AG04450 (cell line): ENCODE results near the gene KLC1. TPM values are rescaled to one million over a fixed set of nuclear protein-coding genes. Genes with fewer than 3 reads are reported as not detected.
A peak's percentile ranks its signal among the peaks of the same experiment; 100 is the strongest.
"Not testable (repeated sequence)": the region's sequence is repeated elsewhere in the genome, so short reads cannot be mapped to it uniquely, and the experiment has no call there.

Source experiments
- CTCF ChIA-PET: fragments of 300-600, 350-600 bp; formaldehyde crosslinking; extraction: SDS; loops from one replicate; lab custom pipeline; 2022; ENCODE audit warnings: antibody characterized with exemption, inconsistent platforms; lab: Charles Lee
- POLR2A ChIA-PET: fragments of 350-600 bp; formaldehyde crosslinking; extraction: SDS; loops from one replicate; lab custom pipeline; 2021; ENCODE audit warnings: antibody characterized with exemption, inconsistent platforms; lab: Yijun Ruan, JAX
- DNase-seq: peaks from one replicate; pipeline ENCODE4 v3.0.0-alpha.2; 2011; ENCODE audit warnings: low read depth, low spot score
- H3K27ac ChIP-seq: one replicate; pipeline ENCODE4 v1.5.1; 2012; ENCODE audit warnings: low read depth, low read length, control low read depth
- H3K27me3 ChIP-seq: one replicate; pipeline ENCODE4 v1.6.0; 2012; ENCODE audit warnings: low read length; ENCODE audit not compliant: control insufficient read depth, insufficient read depth
- H3K4me3 ChIP-seq: 2 replicates; pipeline ENCODE4 v1.5.1; 2011; ENCODE audit warnings: mild to moderate bottlenecking, low read depth, low read length, control low read depth
- H3K9me3 ChIP-seq: 2 replicates; pipeline ENCODE4 v1.5.1; 2012; ENCODE audit warnings: low read length; ENCODE audit not compliant: control insufficient read depth, insufficient read depth
- polyA plus RNA-seq: library from polyadenylated mRNA; depleted of rRNA; stranded (reverse); fragments of >200 nt; gene quantifications from 2 replicates; pipeline ENCODE4 v1.2.3, GENCODE V29; 2011
- TF ChIP-seq, protein P1 (sequence below): IDR thresholded peaks from 2 replicates; pipeline ENCODE4 v1.5.1; 2011; ENCODE audit warnings: low read depth, low read length, control low read depth, inconsistent platforms

KLC1 gene
- polyA plus RNA-seq, 1 experiment: 160 TPM

DNA sequence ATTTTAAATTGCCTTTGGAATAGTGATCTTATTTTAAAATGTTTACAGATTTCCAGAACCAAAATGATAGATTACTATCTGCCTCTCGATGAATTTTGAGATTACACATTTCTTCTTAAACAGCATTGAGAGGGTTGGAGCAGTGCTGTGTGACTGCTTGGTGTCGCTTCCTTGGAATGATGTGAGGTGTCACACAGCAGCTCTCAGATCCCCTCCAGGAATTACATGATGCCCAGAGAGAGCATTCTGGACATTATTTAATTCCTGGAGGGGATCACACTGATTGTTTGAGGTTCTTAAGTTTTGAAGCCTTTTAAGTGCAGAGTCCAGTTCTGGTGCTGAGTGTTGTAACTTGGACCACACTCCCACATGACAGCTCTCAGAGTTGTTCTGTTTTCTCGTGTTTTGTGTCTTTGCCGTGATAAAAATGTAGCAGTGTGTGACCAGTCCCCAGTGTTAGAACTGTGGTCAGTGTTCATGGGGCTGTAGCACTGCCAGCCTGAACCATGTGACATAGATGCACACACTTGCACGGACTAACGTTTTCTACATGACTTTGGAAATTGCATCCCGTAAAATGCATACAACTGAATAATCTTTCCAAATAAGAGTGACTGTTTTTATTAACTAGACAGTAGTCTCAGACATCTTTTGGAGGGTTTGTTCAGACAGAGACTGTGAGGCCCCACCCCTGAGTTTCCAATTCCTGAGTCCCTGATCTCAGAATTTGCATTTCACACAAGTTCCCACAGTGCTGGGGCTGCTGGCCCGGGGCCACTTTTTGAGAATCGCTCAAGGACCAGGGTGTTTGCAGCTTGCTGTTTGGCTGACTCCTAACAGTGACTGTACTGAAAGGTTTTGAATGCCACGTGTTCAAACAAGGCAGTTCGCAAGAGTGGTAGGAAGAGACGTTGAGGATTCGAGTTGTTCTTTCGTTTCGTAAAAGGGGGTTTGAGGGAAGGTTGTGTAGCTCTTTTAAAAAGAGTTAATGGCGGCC lies 60.2 kb downstream of the KLC1 start:
- Histone ChIP-seq H3K4me3 (no peak overlapping the region), H3K27me3 (no peaks in the 10 kb centered on the region), H3K27ac (no peak overlapping the region), H3K9me3 (no peaks in the 10 kb centered on the region; the same call in 1 of the 2 replicates)
- POLR2A ChIA-PET: no interaction called here
- CTCF ChIA-PET: no interaction called here
- TF ChIP-seq, protein P1, sequence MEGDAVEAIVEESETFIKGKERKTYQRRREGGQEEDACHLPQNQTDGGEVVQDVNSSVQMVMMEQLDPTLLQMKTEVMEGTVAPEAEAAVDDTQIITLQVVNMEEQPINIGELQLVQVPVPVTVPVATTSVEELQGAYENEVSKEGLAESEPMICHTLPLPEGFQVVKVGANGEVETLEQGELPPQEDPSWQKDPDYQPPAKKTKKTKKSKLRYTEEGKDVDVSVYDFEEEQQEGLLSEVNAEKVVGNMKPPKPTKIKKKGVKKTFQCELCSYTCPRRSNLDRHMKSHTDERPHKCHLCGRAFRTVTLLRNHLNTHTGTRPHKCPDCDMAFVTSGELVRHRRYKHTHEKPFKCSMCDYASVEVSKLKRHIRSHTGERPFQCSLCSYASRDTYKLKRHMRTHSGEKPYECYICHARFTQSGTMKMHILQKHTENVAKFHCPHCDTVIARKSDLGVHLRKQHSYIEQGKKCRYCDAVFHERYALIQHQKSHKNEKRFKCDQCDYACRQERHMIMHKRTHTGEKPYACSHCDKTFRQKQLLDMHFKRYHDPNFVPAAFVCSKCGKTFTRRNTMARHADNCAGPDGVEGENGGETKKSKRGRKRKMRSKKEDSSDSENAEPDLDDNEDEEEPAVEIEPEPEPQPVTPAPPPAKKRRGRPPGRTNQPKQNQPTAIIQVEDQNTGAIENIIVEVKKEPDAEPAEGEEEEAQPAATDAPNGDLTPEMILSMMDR: no peak
- no peak for DNase-seq

DNA sequence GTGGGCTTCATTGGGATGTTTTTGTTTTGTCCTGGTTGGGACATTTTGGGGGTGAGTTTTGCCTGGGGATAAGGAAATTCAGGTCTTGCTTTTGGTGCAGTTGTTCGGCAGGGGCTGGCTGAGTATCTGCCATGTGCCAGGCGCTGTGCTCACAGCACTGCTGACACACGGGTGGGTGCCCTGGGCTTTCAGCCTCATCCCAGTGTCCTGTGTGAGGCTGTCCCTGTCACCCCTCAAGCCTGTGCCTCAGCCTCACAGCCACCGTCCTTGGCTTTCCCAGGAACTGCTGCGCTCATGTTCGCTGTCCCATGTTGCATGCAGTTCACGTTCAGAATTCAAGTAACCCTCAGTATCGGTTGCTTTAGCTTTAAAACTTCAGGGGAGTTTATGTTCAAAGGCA lies 61.3 kb downstream of the KLC1 start:
- DNase-seq: no peak
- Histone ChIP-seq H3K27me3 (no peaks in the 10 kb centered on the region), H3K9me3 (no peaks in the 10 kb centered on the region; the same call in 1 of the 2 replicates), H3K4me3 (no peak overlapping the region), H3K27ac (peak overlapping the region; percentile 2)
- ChIA-PET CTCF (no interaction called here), POLR2A (interaction anchor here (0.6 to 0.7 kb wide), 2 partner anchors 8 to 26 kb away, joined by 3 to 7 read pairs; no protein-coding TSS in a partner anchor)
- TF ChIP-seq, protein P1: no peak

DNA sequence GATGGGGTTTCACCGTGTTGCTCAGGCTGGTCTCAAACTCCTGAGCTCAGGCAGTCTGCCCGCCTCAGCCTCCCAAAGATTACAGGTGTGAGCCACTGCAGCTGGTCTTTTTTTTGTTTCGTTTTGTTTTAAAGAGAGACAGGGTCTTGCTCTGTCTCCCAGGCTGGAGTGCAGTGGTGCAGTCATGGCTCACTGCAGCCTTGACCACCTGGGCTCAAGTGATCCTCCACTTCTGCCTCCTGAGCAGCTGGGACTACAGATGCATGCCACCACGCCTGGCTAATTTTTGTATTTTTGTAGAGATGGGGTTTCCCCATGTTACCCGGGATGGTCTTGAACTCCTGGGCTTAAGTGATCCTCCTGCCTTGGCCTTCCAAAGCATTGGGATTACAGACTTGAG lies 62.6 kb downstream of the KLC1 start:
- CTCF ChIA-PET, H3K9me3 ChIP-seq: not testable (repeated sequence)
- POLR2A ChIA-PET: interaction anchor here (0.7 kb wide), 1 partner anchor 22 kb away, joined by 9 read pairs; no protein-coding TSS in a partner anchor

DNA sequence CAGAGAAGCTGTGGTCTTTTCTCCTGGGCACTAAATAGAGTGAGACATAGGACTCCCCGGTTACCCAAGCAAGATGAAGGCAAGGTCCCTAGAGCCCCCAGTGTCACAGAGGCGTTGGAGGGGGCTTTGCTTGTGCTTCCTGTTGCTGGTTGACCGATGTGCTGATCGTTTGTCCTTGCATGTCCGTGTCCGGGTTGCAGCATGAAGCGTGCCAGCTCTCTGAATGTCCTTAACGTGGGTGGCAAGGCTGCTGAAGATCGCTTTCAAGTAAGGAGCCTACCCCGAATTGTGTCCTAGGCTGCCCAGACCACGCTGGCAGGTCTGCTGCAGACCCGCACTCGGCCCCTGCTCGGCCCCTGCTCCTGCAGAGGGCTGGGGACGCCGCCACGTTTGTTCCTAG lies 63.1 kb downstream of the KLC1 start:
- POLR2A ChIA-PET: no interaction called here

More for the DNA sequence above, 62.6 kb downstream of the KLC1 start:
- DNase-seq, H3K4me3 ChIP-seq, H3K27me3 ChIP-seq, H3K27ac ChIP-seq: not testable (repeated sequence)

DNA sequence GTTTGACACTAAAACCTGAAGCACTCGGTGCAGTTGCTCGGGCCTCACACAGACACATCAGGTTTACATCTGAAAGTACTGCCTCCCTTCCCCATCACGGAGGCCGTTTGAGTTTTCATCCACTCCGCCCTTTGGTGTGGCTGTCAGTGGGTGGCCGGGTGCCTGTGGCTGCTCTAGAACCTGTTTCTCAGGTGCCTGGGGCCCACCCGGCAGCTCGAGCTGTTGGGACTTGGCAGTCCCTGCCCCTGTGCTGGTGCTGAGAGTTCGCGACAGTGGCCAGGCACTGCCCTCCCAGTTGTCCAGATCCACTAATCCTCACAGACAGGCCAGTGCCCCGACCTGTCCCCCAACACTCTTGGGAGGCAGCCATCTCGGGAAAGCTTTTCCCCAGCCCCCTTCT lies 63.9 kb downstream of the KLC1 start:
- DNase-seq: no peak
- TF ChIP-seq, protein P1: no peak
- ChIA-PET POLR2A (no interaction called here), CTCF (no interaction called here)
- H3K4me3 ChIP-seq: no peak overlapping the region
- no peaks in the 10 kb centered on the region for H3K27me3 ChIP-seq
- H3K9me3 ChIP-seq: no peaks in the 10 kb centered on the region
- peak overlapping the region; percentile 11 for H3K27ac ChIP-seq

More for the DNA sequence above, 63.1 kb downstream of the KLC1 start:
- TF ChIP-seq, protein P1: no peak
- H3K9me3 ChIP-seq: no peaks in the 10 kb centered on the region; the same call in 1 of the 2 replicates
- CTCF ChIA-PET: no interaction called here
- no peak overlapping the region for H3K4me3 ChIP-seq
- no peak for DNase-seq
- no peaks in the 10 kb centered on the region for H3K27me3 ChIP-seq
- H3K27ac ChIP-seq: no peak overlapping the region
